Upper lobe of left lung (tissue), 6 donors: ENCODE results near the gene BCL10. TPM values are rescaled to one million over a fixed set of nuclear protein-coding genes. Genes with fewer than 3 reads are reported as not detected.

Experiments
- ATAC-seq, 2 donors: fragments of 200-7000 bp; cut with Tn5 transposase; one replicate each; pipeline ENCODE4 v1.9.1; 2022; ENCODE audit warnings: mild to moderate bottlenecking in 2 of 2, moderate library complexity in 2 of 2; ENCODE audit not compliant: low FRiP score in 2 of 2
- DNase-seq, 2 donors: peaks; one replicate each; pipeline ENCODE4 v3.0.0-alpha.2; 2019 to 2020
- H3K27ac ChIP-seq, 4 donors: fragments of 200-600 bp; sonication (generic); one replicate each; pipeline ENCODE4 v1.5.1; 2016 to 2019
- H3K27me3 ChIP-seq, 4 donors: fragments of 200-600 bp; sonication (generic); one replicate each; pipeline ENCODE4 v1.5.1; 2017 to 2019
- H3K36me3 ChIP-seq, 4 donors: fragments of 200-600 bp; sonication (generic); one replicate each; pipeline ENCODE4 v1.5.1; 2016 to 2019
- H3K4me1 ChIP-seq, 4 donors: fragments of 200-600 bp; sonication (generic); one replicate each; pipeline ENCODE4 v1.5.1; 2018 to 2019
- H3K4me3 ChIP-seq, 4 donors: fragments of 200-600 bp; sonication (generic); one replicate each; pipeline ENCODE4 v1.5.1; 2017 to 2019; ENCODE audit warnings: mild to moderate bottlenecking in 2 of 4, moderate library complexity in 1 of 4
- H3K9me3 ChIP-seq, 4 donors: fragments of 200-600 bp; sonication (generic); one replicate each; pipeline ENCODE4 v1.5.1; 2018 to 2019
- CTCF ChIP-seq, 6 experiments: fragments of 450-650 bp in 4 of 6; fragments of 200-600 bp in 2 of 6; sonication (generic) in 2 of 6; IDR thresholded peaks; one replicate each; pipeline ENCODE4 v1.5.1; 2016 to 2019; ENCODE audit warnings: antibody characterized with exemption in 6 of 6
- EP300 ChIP-seq, 4 donors: sonication (generic); formaldehyde crosslinking; IDR thresholded peaks; one replicate each; pipeline ENCODE4 v1.5.1; 2017; ENCODE audit warnings: antibody characterized with exemption in 4 of 4, control low read depth in 2 of 4
- POLR2A ChIP-seq, 4 donors: fragments of 450-650 bp; IDR thresholded peaks; one replicate each; pipeline ENCODE4 v1.5.1; 2016 to 2017; ENCODE audit warnings: antibody characterized with exemption in 4 of 4, mild to moderate bottlenecking in 2 of 4
- POLR2AphosphoS5 ChIP-seq, 2 donors: sonication (generic); formaldehyde crosslinking; IDR thresholded peaks; one replicate each; pipeline ENCODE4 v1.5.1; 2017; ENCODE audit warnings: antibody characterized with exemption in 2 of 2
- WGBS, 2 donors: methylation state at CpG; one replicate each; pipeline ENCODE4 v1.1.5; 2017 to 2018; 5-methylcytosine and 5-hydroxymethylcytosine counted together
- total RNA-seq, 6 donors: library from RNA; depleted of rRNA in 4 of 6; stranded (reverse); fragments of >200 nt in 4 of 6; gene quantifications; one replicate each; pipeline versions ENCODE4 v1.1.0 to v1.2.1, GENCODE V29; 2016 to 2021
- donor health status: DM: no; HTN: no; CAD: no; lungs with moderate emphysema.
- donor health status: DM: no; HTN: yes; CAD: no; lungs with severe emphysema.

The BCL10 gene
- total RNA-seq, 6 donors from 2014 or later = 14.5 to 31.0 (median 20.4) TPM

- TF ChIP-seq POLR2AphosphoS5 (IDR thresholded peaks at IDR 0.05) (no peak), CTCF (IDR thresholded peaks at IDR 0.05) (no peak), POLR2A (IDR thresholded peaks at IDR 0.05) (no peak), EP300 (IDR thresholded peaks at IDR 0.05) (no peak)
- DNase-seq (no peak), ATAC-seq (no peak)
- peak overlapping the region; percentile 65 to 81 (median 76) for H3K27ac ChIP-seq
- no peak overlapping the region for H3K4me3 ChIP-seq
- peaks cover 16 to 20% (median 18%) of the 10 kb centered on the region in 4 donors for H3K4me1 ChIP-seq
- WGBS, 2 donors = 41 to 64% methylated on average over 1 of the region's 1 CpG
- no peaks in the 10 kb centered on the region for H3K27me3 ChIP-seq
- H3K36me3 ChIP-seq = no peaks in the 10 kb centered on the region
- no peaks in the 10 kb centered on the region for H3K9me3 ChIP-seq
Observed at GRCh38 chr1:85296980-85297379, 20.5 kb upstream of the BCL10 start.

- no peaks in the 10 kb centered on the region for H3K9me3 ChIP-seq
- H3K4me3 ChIP-seq = no peak overlapping the region
- peaks cover 16 to 20% (median 18%) of the 10 kb centered on the region in 4 donors for H3K4me1 ChIP-seq
- 79 to 86% methylated on average over 4 of the region's 4 CpGs for WGBS, 2 donors
- DNase-seq = peak in 1 of 2 donors; percentile 48
- no peak for ATAC-seq
- H3K36me3 ChIP-seq = no peaks in the 10 kb centered on the region
- H3K27ac ChIP-seq = no peak overlapping the region
- TF ChIP-seq CTCF (IDR thresholded peaks at IDR 0.05) (no peak), POLR2AphosphoS5 (IDR thresholded peaks at IDR 0.05) (no peak), EP300 (IDR thresholded peaks at IDR 0.05) (no peak), POLR2A (IDR thresholded peaks at IDR 0.05) (no peak)
- H3K27me3 ChIP-seq = no peaks in the 10 kb centered on the region
Observed at GRCh38 chr1:85295654-85296053, 19.2 kb upstream of the BCL10 start.

- H3K27ac ChIP-seq = no peak overlapping the region
Observed at GRCh38 chr1:85295006-85295431, 18.6 kb upstream of the BCL10 start.

GRCh38 chr1:85290826-85291225 is 14.4 kb upstream of the BCL10 start:
- ATAC-seq = no peak
- Histone ChIP-seq H3K36me3 (no peaks in the 10 kb centered on the region), H3K9me3 (no peaks in the 10 kb centered on the region), H3K4me3 (no peak overlapping the region), H3K27me3 (no peaks in the 10 kb centered on the region), H3K27ac (no peak overlapping the region), H3K4me1 (peaks cover 0 to 5% (median 0%) of the 10 kb centered on the region in 4 donors)
- WGBS, 2 donors = 100% methylated on average over 2 of the region's 2 CpGs
- TF ChIP-seq EP300 (IDR thresholded peaks at IDR 0.05) = no peak
- no peak for TF ChIP-seq POLR2A (IDR thresholded peaks at IDR 0.05)
- no peak for TF ChIP-seq POLR2AphosphoS5 (IDR thresholded peaks at IDR 0.05)
- TF ChIP-seq CTCF (IDR thresholded peaks at IDR 0.05) = no peak
- DNase-seq = no peak

More at GRCh38 chr1:85295006-85295431, 18.6 kb upstream of the BCL10 start:
- Histone ChIP-seq H3K4me1 (peaks cover 16 to 20% (median 18%) of the 10 kb centered on the region in 4 donors), H3K27me3 (no peaks in the 10 kb centered on the region), H3K9me3 (no peaks in the 10 kb centered on the region), H3K4me3 (no peak overlapping the region), H3K36me3 (no peaks in the 10 kb centered on the region)
- DNase-seq (no peak), ATAC-seq (no peak)
- 31 to 40% methylated on average over 3 of the region's 3 CpGs for WGBS, 2 donors
- no peak for TF ChIP-seq EP300 (IDR thresholded peaks at IDR 0.05)
- no peak for TF ChIP-seq CTCF (IDR thresholded peaks at IDR 0.05)
- TF ChIP-seq POLR2AphosphoS5 (IDR thresholded peaks at IDR 0.05) = no peak
- no peak for TF ChIP-seq POLR2A (IDR thresholded peaks at IDR 0.05)

GRCh38 chr1:85289848-85290335 is 13.5 kb upstream of the BCL10 start:
- H3K27me3 ChIP-seq = no peaks in the 10 kb centered on the region
- DNase-seq (no peak), ATAC-seq (no peak)
- H3K27ac ChIP-seq = no peak overlapping the region
- no peaks in the 10 kb centered on the region for H3K9me3 ChIP-seq
- no peak overlapping the region for H3K4me3 ChIP-seq
- WGBS, 2 donors = 84 to 86% methylated on average over 4 of the region's 4 CpGs
- H3K4me1 ChIP-seq = no peaks in the 10 kb centered on the region
- H3K36me3 ChIP-seq = no peaks in the 10 kb centered on the region
- TF ChIP-seq POLR2A (IDR thresholded peaks at IDR 0.05) (no peak), CTCF (IDR thresholded peaks at IDR 0.05) (no peak), POLR2AphosphoS5 (IDR thresholded peaks at IDR 0.05) (no peak), EP300 (IDR thresholded peaks at IDR 0.05) (no peak)
